Fibroblast of mammary gland (primary cell): ENCODE measurements around the gene ADAMTS5.

Experiments
- DNase-seq: peaks from one replicate; pipeline ENCODE4 v3.0.0-alpha.2; 2010; ENCODE audit warnings: low read depth
- H3K4me3 ChIP-seq: 2 replicates; pipeline ENCODE4 v1.5.1; 2011; ENCODE audit warnings: low read depth, mild to moderate bottlenecking, low read length, moderate library complexity; ENCODE audit not compliant: control insufficient read depth
- TF ChIP-seq, protein P1 (sequence below): conservative IDR thresholded peaks from 2 replicates; pipeline ENCODE4 v1.5.1; 2011; ENCODE audit warnings: low read depth, low read length, inconsistent platforms; ENCODE audit not compliant: control insufficient read depth, insufficient read depth

Gene ADAMTS5

GRCh38 chr21:26941421-26941820, 25.5 kb downstream of the ADAMTS5 start:
- peak; percentile 38 for DNase-seq
- TF ChIP-seq, protein P1, sequence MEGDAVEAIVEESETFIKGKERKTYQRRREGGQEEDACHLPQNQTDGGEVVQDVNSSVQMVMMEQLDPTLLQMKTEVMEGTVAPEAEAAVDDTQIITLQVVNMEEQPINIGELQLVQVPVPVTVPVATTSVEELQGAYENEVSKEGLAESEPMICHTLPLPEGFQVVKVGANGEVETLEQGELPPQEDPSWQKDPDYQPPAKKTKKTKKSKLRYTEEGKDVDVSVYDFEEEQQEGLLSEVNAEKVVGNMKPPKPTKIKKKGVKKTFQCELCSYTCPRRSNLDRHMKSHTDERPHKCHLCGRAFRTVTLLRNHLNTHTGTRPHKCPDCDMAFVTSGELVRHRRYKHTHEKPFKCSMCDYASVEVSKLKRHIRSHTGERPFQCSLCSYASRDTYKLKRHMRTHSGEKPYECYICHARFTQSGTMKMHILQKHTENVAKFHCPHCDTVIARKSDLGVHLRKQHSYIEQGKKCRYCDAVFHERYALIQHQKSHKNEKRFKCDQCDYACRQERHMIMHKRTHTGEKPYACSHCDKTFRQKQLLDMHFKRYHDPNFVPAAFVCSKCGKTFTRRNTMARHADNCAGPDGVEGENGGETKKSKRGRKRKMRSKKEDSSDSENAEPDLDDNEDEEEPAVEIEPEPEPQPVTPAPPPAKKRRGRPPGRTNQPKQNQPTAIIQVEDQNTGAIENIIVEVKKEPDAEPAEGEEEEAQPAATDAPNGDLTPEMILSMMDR, result no peak
- no peak overlapping the region for H3K4me3 ChIP-seq

DNA sequence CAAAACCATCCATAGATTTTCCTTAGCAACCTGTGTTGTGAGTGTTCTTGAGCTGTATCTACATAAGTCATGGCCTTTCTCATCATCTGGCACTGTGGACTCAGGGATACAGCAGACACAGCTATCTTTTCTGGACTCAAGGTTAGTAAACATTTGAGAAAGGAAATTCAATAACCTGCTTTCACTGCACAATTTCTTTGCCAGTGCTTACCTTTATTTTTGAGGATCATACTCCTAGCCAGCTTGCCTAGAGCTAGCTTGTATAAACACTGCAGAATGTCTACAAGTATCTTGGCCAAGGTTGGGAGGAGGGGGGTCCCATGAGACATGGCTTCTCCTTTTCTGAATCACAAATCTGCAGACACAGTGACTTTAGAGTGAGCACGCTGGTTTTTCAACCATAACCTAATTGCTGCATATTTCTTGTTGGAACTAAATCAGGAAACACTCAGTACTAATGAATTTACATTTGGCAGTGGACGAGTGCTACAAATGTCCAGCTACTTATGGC, 27.2 kb downstream of the ADAMTS5 start:
- H3K4me3 ChIP-seq, result no peak overlapping the region
- peak; percentile 88 for DNase-seq
- TF ChIP-seq, protein P1, result no peak

- no peak overlapping the region for H3K4me3 ChIP-seq
- no peak for DNase-seq
- TF ChIP-seq, protein P1, result no peak
Measured at GRCh38 chr21:26936641-26937040, 30.2 kb downstream of the ADAMTS5 start.

DNA sequence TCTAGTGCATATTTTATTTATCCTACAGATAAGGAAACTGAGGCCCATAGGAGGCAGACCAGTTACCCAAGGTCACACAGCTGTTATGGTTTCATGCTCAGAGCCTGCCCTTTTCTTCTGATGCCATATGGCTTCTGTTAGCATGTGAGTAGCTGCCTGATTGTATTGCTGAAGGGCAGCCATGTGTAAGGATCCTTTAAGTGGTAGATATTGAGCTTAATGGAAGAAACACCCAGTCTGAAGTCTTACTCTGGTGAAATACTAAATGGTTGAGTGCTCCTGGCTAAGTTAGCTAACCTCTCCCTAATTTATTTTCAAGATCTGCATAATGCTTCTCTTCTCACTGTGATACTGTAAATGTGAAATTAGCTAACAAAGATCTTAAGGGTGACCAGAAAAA, 30.9 kb downstream of the ADAMTS5 start:
- no peak for DNase-seq
- TF ChIP-seq, protein P1, result no peak
- H3K4me3 ChIP-seq, result no peak overlapping the region

- H3K4me3 ChIP-seq, result no peak overlapping the region
- TF ChIP-seq, protein P1, result no peak
- no peak for DNase-seq
Measured at GRCh38 chr21:26934383-26934782, 32.5 kb downstream of the ADAMTS5 start.

DNA sequence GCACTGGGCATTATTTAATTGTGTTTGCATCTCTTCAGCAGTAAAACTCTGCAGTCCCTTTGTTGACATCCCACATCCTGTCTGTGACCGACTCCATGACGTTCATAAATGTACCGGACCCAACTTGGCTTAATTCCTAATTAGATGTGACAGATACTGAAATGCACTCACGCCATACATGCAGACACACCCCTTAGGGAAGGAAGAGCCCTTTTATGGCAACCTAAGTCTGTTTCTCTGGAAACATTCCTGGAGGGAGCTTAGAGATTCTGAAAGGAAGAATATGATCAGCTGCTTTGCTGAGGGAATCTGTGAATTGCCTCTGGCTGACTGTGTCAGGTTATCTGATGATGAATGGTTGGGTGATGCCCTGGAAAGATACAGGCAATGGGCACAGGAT, 33.4 kb downstream of the ADAMTS5 start:
- H3K4me3 ChIP-seq, result no peak overlapping the region
- no peak for DNase-seq
- TF ChIP-seq, protein P1, result no peak

GRCh38 chr21:26925636-26926035, 41.3 kb downstream of the ADAMTS5 start:
- no peak for DNase-seq
- H3K4me3 ChIP-seq, result no peak overlapping the region
- TF ChIP-seq, protein P1, result no peak
